Omental fat pad (tissue), 4 donors: Measurements from ENCODE around the gene CHD2. TPM values are rescaled to one million over a fixed set of nuclear protein-coding genes. Genes with fewer than 3 reads are reported as not detected.

ENCODE experiments used
- ATAC-seq: fragments of 150-250 bp; one replicate; pipeline ENCODE4 v1.9.1; 2016; ENCODE audit warnings: mild to moderate bottlenecking, moderate library complexity; ENCODE audit not compliant: low FRiP score
- DNase-seq: peaks from one replicate; pipeline ENCODE4 v3.0.0-alpha.2; 2019; ENCODE audit warnings: low spot score
- total RNA-seq, 4 donors: library from RNA; depleted of rRNA; stranded (reverse); fragments of >200 nt; gene quantifications; one replicate each; pipeline ENCODE4 v1.1.0, GENCODE V29; 2016
- TF ChIP-seq, protein P1 (sequence below), 3 donors: fragments of 450-650 bp; IDR thresholded peaks; one replicate each; pipeline ENCODE4 v1.5.1; 2016 to 2017; ENCODE audit warnings: antibody characterized with exemption in 3 of 3, mild to moderate bottlenecking in 3 of 3, moderate library complexity in 2 of 3

CHD2 gene
- total RNA-seq, 4 donors from 2014 or later: 77.7 to 140 (median 134) TPM

DNA sequence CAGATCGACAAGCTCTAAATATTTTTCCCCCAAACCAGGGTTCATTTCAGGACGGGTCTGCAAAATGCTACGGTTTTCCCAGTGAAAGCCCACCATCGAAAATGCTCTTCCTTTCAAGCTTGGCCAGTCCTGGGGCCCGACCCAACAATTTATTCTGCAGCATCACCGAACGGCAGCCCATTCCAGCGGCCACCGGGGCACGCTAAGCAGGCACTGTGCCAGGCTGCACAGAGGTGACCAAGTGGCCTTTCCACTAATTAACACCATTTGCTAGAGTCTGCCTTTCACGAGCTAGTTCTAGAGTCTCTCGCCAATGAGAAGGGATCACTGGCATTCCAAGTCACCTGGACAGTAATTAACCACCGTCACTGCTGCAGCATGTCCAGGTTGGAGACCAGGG, 174.5 kb downstream of the CHD2 start:
- ATAC-seq: no peak
- TF ChIP-seq, protein P1, sequence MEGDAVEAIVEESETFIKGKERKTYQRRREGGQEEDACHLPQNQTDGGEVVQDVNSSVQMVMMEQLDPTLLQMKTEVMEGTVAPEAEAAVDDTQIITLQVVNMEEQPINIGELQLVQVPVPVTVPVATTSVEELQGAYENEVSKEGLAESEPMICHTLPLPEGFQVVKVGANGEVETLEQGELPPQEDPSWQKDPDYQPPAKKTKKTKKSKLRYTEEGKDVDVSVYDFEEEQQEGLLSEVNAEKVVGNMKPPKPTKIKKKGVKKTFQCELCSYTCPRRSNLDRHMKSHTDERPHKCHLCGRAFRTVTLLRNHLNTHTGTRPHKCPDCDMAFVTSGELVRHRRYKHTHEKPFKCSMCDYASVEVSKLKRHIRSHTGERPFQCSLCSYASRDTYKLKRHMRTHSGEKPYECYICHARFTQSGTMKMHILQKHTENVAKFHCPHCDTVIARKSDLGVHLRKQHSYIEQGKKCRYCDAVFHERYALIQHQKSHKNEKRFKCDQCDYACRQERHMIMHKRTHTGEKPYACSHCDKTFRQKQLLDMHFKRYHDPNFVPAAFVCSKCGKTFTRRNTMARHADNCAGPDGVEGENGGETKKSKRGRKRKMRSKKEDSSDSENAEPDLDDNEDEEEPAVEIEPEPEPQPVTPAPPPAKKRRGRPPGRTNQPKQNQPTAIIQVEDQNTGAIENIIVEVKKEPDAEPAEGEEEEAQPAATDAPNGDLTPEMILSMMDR (IDR thresholded peaks at IDR 0.05): no peak
- DNase-seq: no peak

DNA sequence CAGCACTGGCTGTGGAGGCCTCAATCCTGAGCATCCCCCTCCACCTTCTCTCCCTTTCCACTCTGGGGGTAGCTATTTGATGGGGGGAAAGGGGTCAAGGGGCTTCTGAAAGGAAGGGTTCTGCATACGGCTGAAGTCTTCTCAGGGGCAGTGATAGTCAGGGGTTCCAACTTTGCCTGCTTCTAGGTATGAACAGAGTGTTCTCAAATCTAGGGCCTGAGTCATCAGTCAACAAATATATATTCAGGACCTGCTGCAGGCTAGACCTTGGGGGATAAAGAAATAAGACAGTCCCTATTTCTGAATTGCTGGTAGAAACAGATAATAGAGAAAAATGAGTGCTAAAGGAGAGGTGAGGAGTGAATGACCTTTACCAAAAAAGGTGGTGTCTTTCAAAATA, 176.1 kb downstream of the CHD2 start:
- ATAC-seq (no peak), DNase-seq (no peak)
- TF ChIP-seq, protein P1 (IDR thresholded peaks at IDR 0.05): no peak

DNA sequence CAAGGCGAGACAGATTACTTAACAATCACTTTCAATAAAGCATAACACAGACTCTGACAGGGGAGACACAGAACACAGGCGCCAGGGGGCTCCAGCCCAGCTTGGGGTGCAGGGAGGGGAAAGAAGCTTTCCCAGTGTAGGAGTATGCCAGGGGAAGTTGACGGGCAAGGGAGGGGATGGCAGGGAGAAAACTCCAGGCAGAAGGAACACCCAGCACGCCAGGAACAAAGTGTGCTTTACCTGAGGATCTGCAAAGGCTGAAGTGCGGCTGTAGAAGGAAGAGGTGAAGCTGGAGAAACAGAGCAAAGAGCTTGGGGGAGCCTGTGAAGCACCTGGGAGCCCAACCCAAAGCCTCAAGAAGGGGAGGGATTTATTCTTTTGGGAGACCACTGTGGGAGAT, 176.8 kb downstream of the CHD2 start:
- no peak for DNase-seq
- TF ChIP-seq, protein P1 (IDR thresholded peaks at IDR 0.05): no peak
- ATAC-seq: no peak

Other genes with a start within 250 kb of the CHD2 start
- 10 to 100 TPM in 2 of 4 donors, 1 to 10 TPM in 2; 3.1 to 17.0 (median 11.1) TPM for gene FAM174B, start 244.5 kb upstream of the CHD2 start, total RNA-seq
- 10 to 100 TPM in 1 of 4 donors, 1 to 10 TPM in 3; 5.6 to 12.8 (median 8.5) TPM for gene RGMA, start 188.9 kb downstream of the CHD2 start, total RNA-seq